Cardiac muscle cell (in vitro differentiated cells and primary cell): ENCODE data around the gene KBTBD6. TPM values are rescaled to one million over a fixed set of nuclear protein-coding genes. Genes with fewer than 3 reads are reported as not detected.
"Not testable (repeated sequence)": the region's sequence is repeated elsewhere in the genome, so short reads cannot be mapped to it uniquely, and the experiment has no call there.

Experiments
- DNase-seq, 2 donors: peaks; one replicate each; pipeline versions ENCODE4 v3.0.0 to v3.0.0-alpha.2; 2010 to 2017; ENCODE audit warnings: low read depth in 1 of 2, low spot score in 1 of 2
- H3K27ac ChIP-seq: fragments of 200-600 bp; sonication (generic); 2 replicates; pipeline ENCODE4 v1.5.1; 2016
- H3K27me3 ChIP-seq: fragments of 200-600 bp; sonication (generic); 2 replicates; pipeline ENCODE4 v1.6.0; 2016; ENCODE audit warnings: control low read depth
- H3K36me3 ChIP-seq: fragments of 200-600 bp; sonication (generic); 2 replicates; pipeline ENCODE4 v1.5.1; 2016; ENCODE audit warnings: control low read depth
- H3K4me1 ChIP-seq: fragments of 200-600 bp; sonication (generic); 2 replicates; pipeline ENCODE4 v1.8.1; 2017; ENCODE audit warnings: low read depth, mild to moderate bottlenecking, mixed run types
- H3K4me3 ChIP-seq: fragments of 200-600 bp; sonication (generic); 2 replicates; pipeline ENCODE4 v1.5.1; 2016; ENCODE audit warnings: mild to moderate bottlenecking
- H3K9me3 ChIP-seq: fragments of 200-600 bp; sonication (generic); 2 replicates; pipeline ENCODE4 v1.5.1; 2017; ENCODE audit warnings: low read depth, mild to moderate bottlenecking, control low read depth
- CTCF ChIP-seq: IDR thresholded peaks from 2 replicates; pipeline ENCODE4 v1.5.1; 2012; ENCODE audit warnings: low read depth, mild to moderate bottlenecking, low read length
- polyA plus RNA-seq: library from polyadenylated mRNA; unstranded; fragments of >200 nt; fragmentation: Nextera tagmentation; extraction: Ambion mirVana; gene quantifications from 2 replicates; pipeline ENCODE4 v1.2.1, GENCODE V29; 2016
- total RNA-seq: library from RNA; depleted of rRNA; stranded (reverse); fragments of >200 nt; gene quantifications from 2 replicates; pipeline ENCODE4 v1.2.3, GENCODE V29; 2016

KBTBD6 gene
- total RNA-seq (8.6 and 13.8 TPM in 2 replicates), polyA plus RNA-seq (7.9 and 10.2 TPM in 2 replicates)

DNA sequence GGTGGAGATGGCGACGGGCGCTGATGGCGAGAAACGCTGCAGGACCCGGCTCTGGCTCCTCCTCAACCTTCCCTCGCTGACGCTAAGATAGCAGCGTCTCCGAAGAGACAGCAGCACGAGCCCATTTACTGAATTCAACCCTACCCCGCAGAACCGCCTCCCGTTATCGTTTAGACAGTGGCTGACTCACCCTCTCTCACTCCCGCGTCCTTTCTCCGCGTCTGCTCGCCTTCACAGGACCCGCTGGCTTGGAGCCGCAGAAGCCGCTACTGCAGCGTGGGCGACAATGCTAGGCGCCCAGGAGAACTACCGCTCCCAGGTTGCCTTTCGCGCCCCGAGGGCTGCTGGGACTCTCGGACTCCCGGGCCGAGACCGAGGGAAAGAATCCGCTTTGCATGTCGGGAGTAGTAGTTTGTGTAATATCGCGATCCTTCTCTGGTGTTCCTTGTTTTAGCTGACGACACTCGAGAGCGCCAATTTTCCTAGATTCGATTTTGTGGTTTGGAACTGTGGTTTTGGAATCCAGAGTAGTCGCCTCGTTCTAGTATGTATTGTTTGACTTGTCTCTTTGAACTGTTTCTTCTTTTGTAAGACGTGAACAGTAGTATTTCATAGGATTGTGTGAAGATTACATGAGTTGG, at the start of gene KBTBD6:
KBTBD6 (minus strand) TSS at position 291 of the 641 bp plus-strand sequence. CDS start 291 bp downstream, outside the sequence.
- Histone ChIP-seq H3K9me3 (no peaks in the 10 kb centered on the region), H3K36me3 (peaks cover 2% of the 10 kb centered on the region), H3K4me1 (peaks cover 35% of the 10 kb centered on the region), H3K4me3 (peak within 1 kb of the TSS; percentile 72), H3K27me3 (no peaks in the 10 kb centered on the region), H3K27ac (peak within 1 kb of the TSS; percentile 41)
- TF ChIP-seq CTCF, result no peak
- DNase-seq, result peak; percentile 98 to 99

DNA sequence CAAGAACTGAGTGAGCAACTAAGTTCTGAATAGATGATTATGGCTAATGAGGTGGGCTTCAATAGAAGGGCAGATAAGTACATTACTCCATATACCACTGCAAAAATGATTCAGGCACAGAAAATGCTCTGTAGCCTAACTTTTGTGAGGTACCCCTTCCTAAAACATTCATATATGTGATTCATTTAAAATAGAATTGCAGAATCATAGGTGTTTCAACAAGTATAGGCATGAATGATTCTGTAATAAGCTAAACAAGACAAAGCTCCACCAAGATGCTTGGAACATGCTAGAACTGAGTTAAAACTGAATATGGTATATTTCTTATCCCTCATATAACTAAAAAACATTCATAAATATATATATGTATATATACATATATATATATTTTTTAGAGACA, 49.6 kb upstream of the KBTBD6 start:
- no peaks in the 10 kb centered on the region for H3K9me3 ChIP-seq
- no peaks in the 10 kb centered on the region for H3K4me1 ChIP-seq
- H3K27me3 ChIP-seq, result no peaks in the 10 kb centered on the region
- no peak overlapping the region for H3K4me3 ChIP-seq
- no peaks in the 10 kb centered on the region for H3K36me3 ChIP-seq
- DNase-seq, result no peak
- no peak for TF ChIP-seq CTCF
- no peak overlapping the region for H3K27ac ChIP-seq

DNA sequence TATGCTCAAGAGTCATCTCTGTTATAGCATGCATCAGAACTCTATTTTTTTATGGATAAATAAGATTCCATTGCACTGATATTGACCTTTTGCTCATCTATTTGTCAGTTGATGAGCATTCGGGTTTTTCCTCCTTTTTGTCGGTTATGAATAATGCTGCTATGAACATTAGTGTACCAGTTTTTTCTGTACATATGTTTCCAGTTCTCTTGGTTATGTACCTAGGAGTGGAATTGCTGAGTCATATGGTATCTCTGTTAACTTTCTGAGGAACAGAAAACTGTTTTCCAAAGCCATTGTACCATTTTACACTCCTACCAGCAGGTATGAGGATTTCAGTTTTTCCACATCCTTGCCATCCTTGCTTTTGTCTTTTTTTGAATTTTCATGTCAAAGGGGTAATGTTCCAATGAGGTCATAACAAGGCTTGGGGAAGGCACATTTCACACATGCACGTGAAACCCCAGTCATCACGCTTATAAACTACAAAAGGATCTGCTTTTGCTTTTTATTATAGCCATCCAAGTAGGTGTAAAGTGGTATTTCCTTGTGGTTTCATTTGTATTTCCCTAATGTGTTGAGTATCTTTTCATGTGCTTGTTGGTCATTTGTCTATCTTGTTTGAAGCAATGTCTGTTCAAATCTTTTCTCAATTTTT, 47.1 kb upstream of the KBTBD6 start:
- peak in 1 of 2 donors; percentile 41 for DNase-seq
- no peak for TF ChIP-seq CTCF
- Histone ChIP-seq H3K36me3 (no peaks in the 10 kb centered on the region), H3K4me1 (no peaks in the 10 kb centered on the region), H3K27me3 (no peaks in the 10 kb centered on the region), H3K9me3 (no peaks in the 10 kb centered on the region), H3K4me3 (no peak overlapping the region), H3K27ac (no peak overlapping the region)

- Histone ChIP-seq H3K27ac (no peak overlapping the region), H3K4me3 (no peak overlapping the region), H3K27me3 (no peaks in the 10 kb centered on the region), H3K4me1 (no peaks in the 10 kb centered on the region), H3K9me3 (no peaks in the 10 kb centered on the region), H3K36me3 (no peaks in the 10 kb centered on the region)
- DNase-seq, result peak in 1 of 2 donors; percentile 76
- TF ChIP-seq CTCF, result no peak
These were observed 45.4 kb upstream of the KBTBD6 start for GRCh38 chr13:41178040-41178439.

GRCh38 chr13:41177616-41178015, 45.0 kb upstream of the KBTBD6 start:
- DNase-seq, result peak in 1 of 2 donors; percentile 34
- no peak overlapping the region for H3K4me3 ChIP-seq
- H3K4me1 ChIP-seq, result no peaks in the 10 kb centered on the region
- H3K36me3 ChIP-seq, result no peaks in the 10 kb centered on the region
- no peak for TF ChIP-seq CTCF
- no peaks in the 10 kb centered on the region for H3K9me3 ChIP-seq
- H3K27me3 ChIP-seq, result no peaks in the 10 kb centered on the region
- H3K27ac ChIP-seq, result no peak overlapping the region

DNA sequence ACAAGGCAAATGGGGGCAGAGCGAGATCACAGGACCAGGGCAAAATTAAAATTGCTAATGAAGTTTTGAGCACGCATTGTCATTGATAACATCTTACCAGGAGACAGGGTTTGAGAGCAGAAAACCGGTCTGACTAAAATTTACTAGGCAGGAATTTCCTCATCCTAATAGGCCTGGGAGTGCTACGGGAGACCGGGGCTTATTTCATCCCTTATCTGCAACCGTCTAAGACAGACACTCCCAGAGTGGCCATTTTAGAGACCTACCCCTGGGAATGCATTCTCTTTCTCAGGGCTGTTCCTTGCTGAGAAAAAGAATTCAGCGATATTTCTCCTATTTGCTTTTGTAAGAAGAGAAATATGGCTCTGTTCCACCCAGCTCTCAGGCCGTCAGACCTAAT, 43.0 kb upstream of the KBTBD6 start:
- H3K4me3 ChIP-seq, DNase-seq, H3K36me3 ChIP-seq, H3K27ac ChIP-seq, H3K9me3 ChIP-seq, H3K27me3 ChIP-seq, H3K4me1 ChIP-seq: not testable (repeated sequence)
